ENCODE data around the gene LILRB2.

GRCh38 chr19:54257116-54257480 lies 23.8 kb downstream of the LILRB2 start, which contains the start of gene LILRB5:
- TF ChIP-seq EZH2 (IDR thresholded peaks at IDR 0.05; ENCODE audit: borderline replicate concordance, low read depth, low read length, poor library complexity, severe bottlenecking) = no peak
- TF ChIP-seq, protein P1, sequence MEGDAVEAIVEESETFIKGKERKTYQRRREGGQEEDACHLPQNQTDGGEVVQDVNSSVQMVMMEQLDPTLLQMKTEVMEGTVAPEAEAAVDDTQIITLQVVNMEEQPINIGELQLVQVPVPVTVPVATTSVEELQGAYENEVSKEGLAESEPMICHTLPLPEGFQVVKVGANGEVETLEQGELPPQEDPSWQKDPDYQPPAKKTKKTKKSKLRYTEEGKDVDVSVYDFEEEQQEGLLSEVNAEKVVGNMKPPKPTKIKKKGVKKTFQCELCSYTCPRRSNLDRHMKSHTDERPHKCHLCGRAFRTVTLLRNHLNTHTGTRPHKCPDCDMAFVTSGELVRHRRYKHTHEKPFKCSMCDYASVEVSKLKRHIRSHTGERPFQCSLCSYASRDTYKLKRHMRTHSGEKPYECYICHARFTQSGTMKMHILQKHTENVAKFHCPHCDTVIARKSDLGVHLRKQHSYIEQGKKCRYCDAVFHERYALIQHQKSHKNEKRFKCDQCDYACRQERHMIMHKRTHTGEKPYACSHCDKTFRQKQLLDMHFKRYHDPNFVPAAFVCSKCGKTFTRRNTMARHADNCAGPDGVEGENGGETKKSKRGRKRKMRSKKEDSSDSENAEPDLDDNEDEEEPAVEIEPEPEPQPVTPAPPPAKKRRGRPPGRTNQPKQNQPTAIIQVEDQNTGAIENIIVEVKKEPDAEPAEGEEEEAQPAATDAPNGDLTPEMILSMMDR (conservative IDR thresholded peaks at IDR 0.05; ENCODE audit: low read depth, low read length) = no peak
